Medulla oblongata (tissue), 1 donor: ENCODE results near the gene ZNF280C.
"Not testable (repeated sequence)": the region's sequence is repeated elsewhere in the genome, so short reads cannot be mapped to it uniquely, and the experiment has no call there.

ENCODE experiments used
- DNase-seq: peaks from one replicate; pipeline ENCODE4 v3.0.0-alpha.2; 2015; ENCODE audit errors: extremely low spot score

Gene ZNF280C, protein sequence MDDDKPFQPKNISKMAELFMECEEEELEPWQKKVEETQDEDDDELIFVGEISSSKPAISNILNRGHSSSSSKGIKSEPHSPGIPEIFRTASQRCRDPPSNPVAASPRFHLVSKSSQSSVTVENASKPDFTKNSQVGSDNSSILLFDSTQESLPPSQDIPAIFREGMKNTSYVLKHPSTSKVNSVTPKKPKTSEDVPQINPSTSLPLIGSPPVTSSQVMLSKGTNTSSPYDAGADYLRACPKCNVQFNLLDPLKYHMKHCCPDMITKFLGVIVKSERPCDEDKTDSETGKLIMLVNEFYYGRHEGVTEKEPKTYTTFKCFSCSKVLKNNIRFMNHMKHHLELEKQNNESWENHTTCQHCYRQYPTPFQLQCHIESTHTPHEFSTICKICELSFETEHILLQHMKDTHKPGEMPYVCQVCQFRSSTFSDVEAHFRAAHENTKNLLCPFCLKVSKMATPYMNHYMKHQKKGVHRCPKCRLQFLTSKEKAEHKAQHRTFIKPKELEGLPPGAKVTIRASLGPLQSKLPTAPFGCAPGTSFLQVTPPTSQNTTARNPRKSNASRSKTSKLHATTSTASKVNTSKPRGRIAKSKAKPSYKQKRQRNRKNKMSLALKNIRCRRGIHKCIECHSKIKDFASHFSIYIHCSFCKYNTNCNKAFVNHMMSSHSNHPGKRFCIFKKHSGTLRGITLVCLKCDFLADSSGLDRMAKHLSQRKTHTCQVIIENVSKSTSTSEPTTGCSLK

DNA sequence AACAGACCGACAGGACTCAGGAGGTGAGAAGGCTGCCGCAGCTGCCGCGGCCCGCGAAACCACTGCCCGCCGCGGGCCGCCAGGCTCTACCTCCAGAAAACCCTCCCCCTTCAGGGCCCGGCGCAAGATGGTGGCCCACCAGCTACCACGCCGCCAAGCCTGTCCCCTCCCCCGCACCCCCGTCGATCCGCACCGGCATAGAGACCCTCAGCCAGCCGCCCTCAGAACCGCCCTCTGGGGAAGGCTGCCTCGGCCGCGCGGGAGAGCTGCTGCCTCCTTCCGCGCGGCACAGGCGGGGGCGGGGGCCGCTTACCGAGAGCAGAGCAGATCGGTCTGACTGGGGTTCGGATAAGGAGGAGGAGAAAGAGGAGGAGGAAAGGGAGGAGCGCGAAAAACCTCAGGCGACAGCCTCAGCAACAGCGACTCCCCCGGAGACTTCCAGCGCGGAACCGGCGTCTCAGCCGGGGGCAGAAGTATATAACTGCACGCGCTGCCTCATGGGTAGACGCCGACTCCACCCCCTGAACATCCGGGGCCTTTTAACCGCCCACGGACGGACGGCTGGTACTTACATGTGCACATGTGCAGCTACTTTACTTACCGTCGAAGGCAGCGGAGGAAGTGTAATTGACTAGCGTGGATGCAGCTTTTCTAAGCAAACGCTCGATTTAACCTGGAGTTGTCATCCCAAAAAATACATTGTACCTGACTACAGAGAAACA lies at the start of gene ZNF280C:
Gene ZNF280C (minus strand): TSS at position 451 of the 722 bp plus-strand sequence. CDS start 8,450 bp downstream, outside the sequence.
- DNase-seq, result peak; percentile 77

DNA sequence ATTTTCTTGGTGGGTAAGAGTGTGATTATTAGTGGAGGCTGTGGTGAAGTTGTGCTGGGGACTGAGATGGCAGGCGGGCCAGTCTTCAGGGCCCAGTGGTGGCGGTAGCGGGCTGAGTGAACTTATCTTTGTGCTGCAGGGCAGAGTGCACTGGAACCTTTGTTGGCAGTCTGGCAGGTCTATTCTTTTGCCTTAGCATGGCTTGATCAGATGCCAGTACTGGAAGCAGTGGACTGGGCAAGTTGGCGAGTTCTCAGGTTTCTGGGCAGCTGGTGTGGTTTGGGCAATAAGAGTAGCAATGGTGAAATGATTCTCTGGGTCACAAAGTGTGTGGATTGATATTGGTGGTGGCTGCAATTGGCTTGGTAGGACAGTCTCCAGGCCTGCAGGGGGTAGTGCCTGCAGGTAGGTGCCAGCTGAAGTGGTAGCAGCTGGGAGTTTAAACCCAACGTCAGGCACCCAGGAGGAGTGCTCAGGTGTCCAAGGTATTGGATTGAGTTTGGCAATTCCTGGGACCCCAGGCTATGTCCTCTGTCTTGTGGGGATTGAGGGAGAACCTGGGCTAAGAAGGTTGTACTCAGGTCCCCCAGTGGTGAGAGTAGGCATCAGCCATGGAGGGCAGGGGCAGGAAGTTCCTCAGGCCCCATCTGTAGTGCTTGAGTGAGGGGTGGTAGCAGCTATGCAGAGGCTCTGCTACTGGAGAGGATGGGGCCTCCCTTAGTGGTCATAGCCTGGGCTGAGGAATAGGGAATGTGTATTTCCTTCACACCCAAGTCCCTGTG lies 36.1 kb upstream of the ZNF280C start:
- DNase-seq, result peak; percentile 1

DNA sequence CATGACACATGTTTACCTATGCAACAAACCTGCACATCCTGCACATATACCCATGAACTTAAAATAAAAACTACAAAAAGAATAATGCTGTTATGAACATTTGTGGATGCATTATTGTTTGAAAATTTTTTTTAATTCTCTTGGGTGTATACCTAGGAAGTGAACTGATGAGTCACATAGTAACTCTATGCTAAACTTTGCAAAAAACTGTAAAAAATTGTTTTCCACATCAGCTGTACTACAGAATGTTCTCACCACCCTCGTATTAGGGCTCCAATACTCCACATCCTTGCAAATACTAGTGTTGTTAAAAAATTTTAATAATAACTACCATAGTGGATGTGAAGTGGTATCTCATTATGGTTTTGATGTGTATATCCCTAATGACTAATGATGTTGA lies 33.3 kb upstream of the ZNF280C start:
- DNase-seq, result no peak

DNA sequence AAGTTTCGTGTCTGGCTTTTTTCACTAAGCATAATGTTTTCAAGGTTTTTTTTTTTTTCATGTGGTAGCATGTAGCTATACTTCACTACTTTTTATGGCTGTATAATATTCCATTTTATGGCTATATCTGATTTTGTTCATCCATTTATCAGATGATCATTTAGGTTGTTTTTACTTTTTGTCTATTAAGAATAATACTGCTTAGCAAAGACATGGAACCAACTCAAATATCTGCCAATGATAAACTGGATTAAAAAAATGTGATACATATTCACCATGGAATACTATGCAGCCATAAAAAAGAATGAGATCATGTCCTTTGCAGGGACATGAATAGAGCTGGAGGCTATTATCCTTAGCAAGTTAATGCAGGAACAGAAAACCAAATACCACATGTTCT lies 32.7 kb upstream of the ZNF280C start:
- no peak for DNase-seq

DNA sequence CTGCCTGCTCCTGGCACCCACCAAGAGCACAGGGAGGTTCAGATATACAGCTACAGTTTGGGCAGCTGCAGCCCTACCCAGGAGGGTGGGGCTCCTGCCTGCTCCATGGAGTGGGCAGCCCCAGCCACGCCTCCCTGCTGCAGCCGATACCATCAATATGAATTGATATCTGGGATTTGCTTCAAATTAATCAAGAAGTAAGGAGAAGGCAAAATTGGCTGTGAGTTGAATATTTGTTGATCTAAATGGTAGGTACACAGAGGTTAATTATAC lies 31.2 kb upstream of the ZNF280C start:
- no peak for DNase-seq

DNA sequence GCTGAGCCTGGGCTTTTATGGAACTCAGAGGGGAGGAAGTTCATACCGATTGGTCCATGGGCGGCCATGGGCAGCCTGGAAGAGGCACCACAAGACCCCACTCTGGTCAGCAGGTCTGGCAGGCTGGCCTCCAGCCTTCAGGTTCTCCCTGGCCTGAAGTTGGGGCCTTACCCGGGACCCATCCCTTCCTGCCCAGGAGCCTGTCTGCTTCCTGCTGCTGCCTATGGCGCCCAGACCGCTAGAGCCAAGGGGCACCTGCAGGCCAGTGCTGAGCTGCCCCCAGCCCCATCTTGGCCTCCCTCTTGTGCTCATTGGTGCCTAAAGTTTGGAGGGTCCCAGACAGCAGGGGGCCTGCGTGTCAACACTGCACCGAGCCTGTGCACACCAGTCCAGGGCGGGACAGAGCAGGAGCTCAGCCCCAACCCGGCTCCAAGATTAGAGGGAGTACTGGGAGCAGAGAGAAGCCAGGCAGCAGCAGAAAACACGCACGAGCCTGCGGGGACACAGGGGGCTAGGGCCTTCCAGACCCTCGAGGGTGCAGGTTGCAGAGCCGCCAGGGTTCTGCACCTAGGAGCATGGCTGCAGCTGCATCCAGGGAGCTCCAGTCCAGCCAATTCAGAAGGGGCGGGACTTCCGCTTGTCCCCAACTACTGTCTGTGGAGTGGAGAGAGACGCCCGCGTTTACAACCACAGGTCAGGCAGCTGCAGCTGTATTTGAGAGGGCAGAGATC lies 30.7 kb upstream of the ZNF280C start:
- DNase-seq, result no peak

DNA sequence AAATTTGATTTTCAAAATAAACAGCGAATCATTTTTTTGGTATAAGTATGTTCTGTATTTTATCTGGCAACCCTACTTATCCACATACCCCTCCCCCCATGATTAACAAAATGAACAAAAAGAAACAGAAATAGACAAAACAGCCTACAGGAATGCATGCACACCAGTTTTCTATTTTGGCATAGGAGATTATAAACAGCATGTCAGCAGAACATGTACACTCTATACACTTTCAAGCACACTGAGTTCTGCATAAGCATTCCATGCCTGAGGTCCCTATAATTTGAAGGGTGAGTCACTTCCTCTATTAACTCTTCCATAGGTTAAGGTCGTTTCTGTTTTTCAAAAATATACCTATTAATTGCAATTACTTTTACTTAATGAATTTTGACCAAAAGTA lies 28.0 kb upstream of the ZNF280C start:
- no peak for DNase-seq

DNA sequence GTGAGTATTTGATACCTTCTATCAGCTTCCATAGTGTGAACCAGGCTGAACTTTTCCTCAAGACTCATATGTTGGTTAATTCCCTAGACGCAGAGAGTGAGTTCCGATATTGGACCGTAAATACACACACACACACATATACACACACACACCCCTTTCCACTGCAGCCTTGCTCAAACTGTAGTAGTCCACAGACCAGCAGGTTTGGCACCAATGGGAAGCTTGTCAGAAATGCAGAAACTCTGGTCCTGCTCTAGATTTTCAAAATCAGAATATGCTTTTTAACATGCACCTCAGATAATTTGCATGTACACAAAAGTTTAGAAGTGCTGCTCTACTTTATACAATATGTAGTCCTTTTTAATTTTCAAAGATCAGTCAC lies 27.6 kb upstream of the ZNF280C start:
- no peak for DNase-seq

DNA sequence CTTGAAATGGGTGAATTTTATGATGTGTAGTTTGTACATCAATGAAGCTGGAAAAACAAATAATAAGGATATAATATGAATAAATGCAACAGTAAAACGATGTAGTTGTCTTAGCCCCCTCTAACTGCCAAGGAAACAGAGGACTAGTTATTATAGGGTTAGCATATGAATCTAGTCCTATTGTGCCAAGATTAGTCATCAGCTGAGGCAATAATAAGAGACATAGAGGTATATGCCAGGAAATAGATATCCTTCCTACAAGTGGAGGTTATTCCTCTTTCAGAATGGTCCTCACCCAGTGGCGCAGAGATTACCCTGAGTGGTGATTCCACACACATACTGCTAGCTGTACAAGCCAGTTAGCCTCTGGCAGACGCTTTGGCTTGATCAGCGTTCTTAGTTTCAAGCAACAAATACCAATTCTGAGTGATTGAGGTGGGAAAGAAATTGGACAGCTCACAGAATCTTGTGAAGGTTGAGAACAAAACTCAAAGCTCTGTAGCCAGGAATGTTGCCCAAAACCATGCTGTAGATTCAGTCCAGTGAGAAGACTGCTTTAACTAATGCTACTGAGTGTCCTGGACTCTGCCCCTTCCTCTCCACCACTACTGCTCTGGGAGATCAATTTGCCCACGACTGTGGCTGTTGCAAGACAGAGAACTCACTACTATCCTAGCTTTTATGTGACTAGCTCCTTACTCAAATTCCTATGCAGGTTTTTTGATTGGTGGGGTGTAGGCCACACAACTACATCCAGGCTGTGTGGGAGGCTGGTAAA lies 27.0 kb upstream of the ZNF280C start:
- no peak for DNase-seq

DNA sequence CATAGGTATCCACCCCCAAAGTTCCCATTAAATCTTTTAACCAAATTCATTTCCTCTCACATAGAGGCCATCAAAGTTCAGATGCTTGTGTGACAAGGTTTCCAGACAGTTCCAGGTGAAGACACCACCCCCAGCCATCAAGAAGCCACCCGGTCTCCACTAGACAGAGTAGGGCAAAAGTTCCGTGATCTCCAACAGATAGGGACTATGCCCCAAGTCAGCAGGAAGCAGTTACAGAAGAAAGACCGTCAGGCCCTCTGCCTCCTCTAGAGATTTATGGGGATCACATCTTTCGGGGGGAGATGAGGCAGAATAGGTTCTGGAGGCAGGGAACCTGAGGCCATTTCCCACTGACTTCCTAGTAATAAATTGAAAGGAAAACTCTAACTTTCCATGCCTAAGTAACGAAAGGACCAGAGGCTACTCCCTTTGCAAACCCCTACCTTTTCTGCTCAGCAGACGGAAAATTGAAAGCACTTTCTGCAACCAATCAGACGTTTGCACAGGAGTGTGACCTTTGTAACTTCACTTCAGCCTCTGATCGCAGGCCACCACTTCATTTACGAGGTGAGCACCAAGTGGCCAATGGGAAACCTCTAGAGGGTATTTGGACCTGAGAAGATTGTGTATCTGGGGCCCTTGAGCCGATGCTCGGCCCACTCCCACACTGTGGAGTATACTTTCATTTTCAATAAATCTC lies 18.5 kb upstream of the ZNF280C start:
- no peak for DNase-seq

DNA sequence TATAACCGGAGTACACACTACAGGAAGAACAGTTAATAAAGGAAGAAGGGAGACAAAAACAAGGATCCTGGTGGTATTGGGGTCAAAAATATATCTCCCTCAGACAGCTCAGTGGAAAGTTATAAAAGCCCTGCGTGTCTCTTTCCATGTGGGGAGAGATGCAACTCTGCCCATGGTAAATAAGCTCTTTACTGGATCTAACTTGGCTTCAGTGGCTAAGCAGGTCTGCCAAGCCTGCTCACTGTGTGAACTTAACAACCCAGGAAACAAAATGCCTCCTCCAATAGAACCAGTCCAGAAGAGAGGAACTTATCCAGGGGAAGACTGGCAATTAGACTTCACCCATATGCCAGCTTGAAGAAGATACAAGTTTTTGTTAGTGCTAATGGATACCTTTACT lies 17.0 kb upstream of the ZNF280C start:
- DNase-seq, result no peak

DNA sequence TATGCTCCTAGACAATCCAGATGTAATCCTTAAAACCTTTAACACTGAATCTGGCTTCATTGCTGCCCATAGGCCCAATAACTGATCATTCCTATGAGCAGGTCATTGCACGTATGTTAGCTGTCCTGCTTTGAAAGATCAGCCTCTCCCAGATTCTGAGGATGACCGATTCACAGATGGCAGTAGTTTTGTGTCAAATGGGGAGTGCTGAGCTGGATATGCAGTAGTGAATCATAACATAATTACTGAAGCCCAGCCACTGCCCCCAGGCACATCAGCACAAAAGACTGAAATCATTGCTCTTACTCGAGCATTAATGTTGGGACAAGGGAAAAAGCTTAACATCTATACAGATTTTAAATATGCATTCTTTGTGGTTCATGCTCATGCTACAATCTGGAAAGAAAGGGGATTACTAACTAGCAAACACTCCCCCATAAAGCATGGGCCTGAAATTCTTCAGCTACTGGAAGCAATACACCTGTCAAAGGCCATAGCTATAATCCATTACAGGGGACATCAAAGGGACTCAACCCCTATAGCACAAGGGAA lies 16.4 kb upstream of the ZNF280C start:
- no peak for DNase-seq

DNA sequence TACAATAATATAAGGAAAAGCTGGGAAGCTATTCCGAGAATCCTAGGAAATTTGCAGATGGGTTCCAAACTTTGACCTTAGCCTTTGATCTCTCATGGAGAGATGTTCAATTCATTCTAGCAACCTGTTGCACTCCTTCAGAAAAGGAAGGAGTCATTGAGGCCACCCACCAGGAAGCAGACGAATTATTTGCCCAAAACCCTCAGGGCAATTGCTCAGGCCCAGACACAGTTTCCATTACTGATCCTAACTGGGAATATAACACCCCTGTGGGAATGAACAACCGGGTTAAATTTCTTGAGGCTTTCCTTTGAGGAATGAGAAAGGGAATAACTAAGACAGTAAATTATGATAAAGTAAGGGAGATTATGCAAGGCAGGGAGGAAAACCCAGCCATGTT lies 13.5 kb upstream of the ZNF280C start:
- no peak for DNase-seq

DNA sequence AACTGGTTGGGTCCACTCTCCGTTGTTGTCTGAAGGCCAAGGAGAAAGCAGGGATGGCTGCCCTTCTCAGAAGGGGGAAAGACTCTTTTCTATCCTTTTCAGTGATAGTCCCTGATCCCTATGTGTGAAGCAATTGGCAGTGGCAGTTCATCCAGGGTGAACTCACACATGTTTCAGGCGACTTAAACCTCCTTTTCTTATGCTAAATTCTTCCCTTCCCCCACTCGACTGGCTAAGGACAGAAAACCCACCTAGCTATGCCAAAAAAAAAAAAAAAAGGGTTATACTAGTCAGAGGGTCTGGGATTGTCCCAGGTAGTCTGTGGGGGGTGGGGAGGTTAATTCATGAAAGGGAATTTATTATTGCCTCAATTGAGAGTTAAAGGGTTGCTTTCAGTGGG lies 12.2 kb upstream of the ZNF280C start:
- DNase-seq, result no peak

DNA sequence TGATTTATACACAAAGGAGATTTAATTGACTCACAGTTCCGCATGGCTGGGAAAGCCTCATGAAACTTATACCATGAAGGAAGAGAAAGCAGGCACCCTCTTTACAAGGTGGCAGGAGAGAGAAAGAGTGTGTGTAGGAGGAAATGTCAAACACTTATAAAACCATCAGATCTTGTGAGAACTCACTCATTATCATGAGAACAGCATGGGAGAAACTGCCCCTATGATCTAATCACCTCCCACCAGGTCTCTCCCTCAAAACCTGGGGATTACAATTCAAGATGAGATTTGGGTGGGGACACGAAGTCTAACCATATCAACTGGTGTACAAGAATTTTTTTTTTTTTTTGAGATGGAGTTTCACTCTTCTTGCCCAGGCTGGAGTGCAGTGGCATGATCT lies 3.6 kb upstream of the ZNF280C start:
- not testable (repeated sequence) for DNase-seq

DNA sequence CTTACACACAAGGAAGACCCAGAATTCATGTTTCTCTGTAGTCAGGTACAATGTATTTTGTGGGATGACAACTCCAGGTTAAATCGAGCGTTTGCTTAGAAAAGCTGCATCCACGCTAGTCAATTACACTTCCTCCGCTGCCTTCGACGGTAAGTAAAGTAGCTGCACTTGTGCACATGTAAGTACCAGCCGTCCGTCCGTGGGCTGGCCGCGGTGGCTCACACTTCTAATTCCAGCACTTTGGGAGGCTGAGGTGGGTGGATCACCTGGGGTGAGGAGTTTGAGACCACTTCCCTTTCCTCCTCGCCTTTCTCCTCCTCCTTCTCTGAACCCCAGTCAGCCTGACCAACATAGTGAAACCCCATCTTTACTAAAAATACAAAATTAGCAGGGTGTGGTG lies 692 bp upstream of the ZNF280C start:
- DNase-seq, result not testable (repeated sequence)

DNA sequence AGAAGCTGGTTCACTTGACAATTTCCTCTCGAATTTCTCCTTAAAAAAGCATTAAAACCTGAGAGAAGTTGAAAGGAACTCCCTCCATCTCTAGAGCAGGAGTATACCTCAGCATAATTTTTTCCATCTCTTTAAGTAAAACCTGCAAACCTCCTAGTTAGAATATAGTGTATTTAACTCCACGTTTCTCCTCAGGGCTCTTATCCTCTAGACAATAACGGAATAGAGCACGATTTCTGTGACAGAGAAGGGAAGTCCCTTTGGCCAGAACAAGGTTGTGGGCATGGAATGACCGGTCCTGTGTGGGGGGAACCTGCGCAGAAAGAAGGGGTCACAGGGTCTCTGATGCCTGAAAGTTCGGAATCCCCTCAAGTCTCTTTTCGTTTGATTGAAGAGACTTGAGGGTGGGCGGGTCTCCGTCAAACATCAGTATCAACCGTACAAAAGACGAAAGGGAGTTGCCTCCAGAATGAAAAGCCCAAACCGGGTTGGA lies 697 bp downstream of the ZNF280C start:
- DNase-seq, result peak; percentile 4

DNA sequence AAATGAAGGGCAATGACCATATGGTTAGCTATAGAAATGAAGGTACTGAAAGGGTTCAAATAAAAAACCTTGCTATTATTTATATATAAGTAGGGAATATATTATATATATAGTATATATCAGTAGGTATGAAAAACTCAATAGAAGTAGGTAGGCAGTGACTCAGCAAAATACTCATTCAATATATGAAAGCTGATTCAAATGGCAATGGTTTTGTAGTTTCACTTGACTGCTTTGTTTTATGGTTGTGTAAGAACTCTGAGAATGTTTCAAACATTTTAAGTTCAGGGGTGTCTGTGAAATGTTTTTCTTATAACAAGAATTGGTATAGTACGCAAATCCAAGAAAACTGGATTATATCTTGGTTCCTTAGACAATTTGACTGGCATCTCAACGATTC lies 4.1 kb downstream of the ZNF280C start:
- DNase-seq, result no peak

DNA sequence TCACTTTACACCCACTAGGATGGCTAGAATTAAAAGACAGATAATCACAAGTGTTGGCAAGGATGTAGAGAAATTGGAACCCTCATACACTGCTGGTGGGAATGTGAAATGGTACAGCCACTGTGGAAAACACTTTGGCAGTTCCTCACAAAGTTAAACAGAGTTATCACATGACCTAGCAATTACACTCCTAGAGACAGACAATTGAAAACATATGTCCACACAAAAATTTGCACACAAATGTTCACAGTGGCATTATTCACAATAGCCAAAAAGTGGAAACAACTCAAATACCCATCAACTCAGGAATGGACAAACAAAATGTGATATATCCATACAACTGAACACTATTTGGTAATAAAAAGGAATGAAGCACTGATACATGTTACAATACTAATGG lies 5.7 kb downstream of the ZNF280C start:
- no peak for DNase-seq
